Activated T-helper 2 cell treated with anti-CD3 and anti-CD28 coated beads, Interferon-gamma antibody, Interleukin-2, Interleukin-4, amounts not matched to agents 10 μg/mL and 5 μg/mL and 100 μg/mL, durations not matched to agents 14 hours and 24 hours and 36 hours (primary cell): ENCODE results near the gene KYNU. TPM values are rescaled to one million over a fixed set of nuclear protein-coding genes. Genes with fewer than 3 reads are reported as not detected.
A peak's percentile ranks its signal among the peaks of the same experiment; 100 is the strongest.
"Not testable (repeated sequence)": the region's sequence is repeated elsewhere in the genome, so short reads cannot be mapped to it uniquely, and the experiment has no call there.

Experiments used
- DNase-seq: peaks from one replicate; pipeline ENCODE4 v3.0.0; 2021; ENCODE audit warnings: low spot score
- H3K27ac Mint-ChIP-seq: one replicate; pipeline ENCODE4 v1.8.0; 2021; ENCODE audit warnings: mixed read lengths
- H3K27me3 Mint-ChIP-seq: one replicate; pipeline ENCODE4 v1.8.0; 2021; ENCODE audit warnings: low read depth, mixed read lengths
- H3K36me3 Mint-ChIP-seq: one replicate; pipeline ENCODE4 v1.8.0; 2021; ENCODE audit warnings: low read depth, mixed read lengths
- H3K4me1 Mint-ChIP-seq: one replicate; pipeline ENCODE4 v1.8.0; 2021; ENCODE audit warnings: low read depth, mixed read lengths
- H3K4me3 Mint-ChIP-seq: one replicate; pipeline ENCODE4 v1.8.0; 2021; ENCODE audit warnings: low read depth, mild to moderate bottlenecking, moderate library complexity, mixed read lengths
- H3K9me3 Mint-ChIP-seq: one replicate; pipeline ENCODE4 v1.8.0; 2021; ENCODE audit warnings: mixed read lengths
- intact Hi-C: fragments of 100-400 bp; cut with micrococcal nuclease; formaldehyde crosslinking; loops from one replicate; pipeline ENCODE4 v1.15.1; 2023
- total RNA-seq: library from RNA; stranded (reverse); gene quantifications from 2 replicates; pipeline ENCODE4 v1.2.3, GENCODE V29; 2022

The KYNU gene
- total RNA-seq, 1 donor from 2014 or later: not detected

- H3K9me3 Mint-ChIP-seq: no peaks in the 10 kb centered on the region
- no peak overlapping the region for H3K4me3 Mint-ChIP-seq
- H3K36me3 Mint-ChIP-seq: no peaks in the 10 kb centered on the region
- no peak overlapping the region for H3K27ac Mint-ChIP-seq
- H3K4me1 Mint-ChIP-seq: peaks cover 8% of the 10 kb centered on the region
- peaks cover 8% of the 10 kb centered on the region for H3K27me3 Mint-ChIP-seq
- DNase-seq: peak; percentile 27
- intact Hi-C loops: loop anchor here (1.0 to 5.0 kb wide), 6 partner anchors 48 to 248 kb away; no protein-coding TSS in a partner anchor
Observed at GRCh38 chr2:143034292-143035074, 157.0 kb downstream of the KYNU start.

- Mint-ChIP-seq H3K27ac (no peak overlapping the region), H3K4me1 (no peaks in the 10 kb centered on the region), H3K27me3 (peaks cover 24% of the 10 kb centered on the region), H3K4me3 (no peak overlapping the region), H3K9me3 (peaks cover 5% of the 10 kb centered on the region), H3K36me3 (no peaks in the 10 kb centered on the region)
- intact Hi-C loops: no loop called here
- no peak for DNase-seq
Observed at GRCh38 chr2:143051465-143051864, 174.0 kb downstream of the KYNU start.

- intact Hi-C loops, H3K27ac Mint-ChIP-seq, H3K36me3 Mint-ChIP-seq, H3K4me3 Mint-ChIP-seq, DNase-seq, H3K4me1 Mint-ChIP-seq: not testable (repeated sequence)
- peaks cover 11% of the 10 kb centered on the region for H3K9me3 Mint-ChIP-seq
- H3K27me3 Mint-ChIP-seq: peaks cover 23% of the 10 kb centered on the region
Observed at GRCh38 chr2:143053437-143053836, 176.0 kb downstream of the KYNU start.

DNA sequence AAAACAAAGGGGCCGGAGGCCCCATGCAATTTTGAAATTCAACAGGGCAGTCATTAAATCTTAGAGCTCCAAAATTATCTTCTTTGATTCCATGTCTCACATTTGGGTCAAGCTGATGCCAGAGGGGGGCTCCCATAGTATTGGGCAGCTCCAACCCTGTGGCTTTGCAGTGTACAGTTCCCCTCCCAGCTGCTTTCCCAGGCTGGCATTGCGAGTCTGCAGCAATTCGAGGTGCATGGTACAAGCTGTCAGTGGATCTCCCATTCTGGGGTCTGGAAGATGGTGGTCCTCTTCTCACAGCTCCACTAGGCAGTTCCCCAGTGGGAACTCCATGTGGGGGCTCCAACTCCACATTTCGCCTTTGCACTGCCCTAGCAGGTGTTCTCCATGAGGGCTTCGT, 179.1 kb downstream of the KYNU start:
- Mint-ChIP-seq H3K27ac (no peak overlapping the region), H3K36me3 (no peaks in the 10 kb centered on the region), H3K4me3 (no peak overlapping the region), H3K4me1 (no peaks in the 10 kb centered on the region), H3K27me3 (peaks cover 18% of the 10 kb centered on the region), H3K9me3 (peaks cover 11% of the 10 kb centered on the region)
- intact Hi-C loops: no loop called here
- no peak for DNase-seq

- no peak overlapping the region for H3K4me3 Mint-ChIP-seq
- H3K27me3 Mint-ChIP-seq: peaks cover 18% of the 10 kb centered on the region
- intact Hi-C loops: no loop called here
- DNase-seq: no peak
- no peaks in the 10 kb centered on the region for H3K36me3 Mint-ChIP-seq
- H3K27ac Mint-ChIP-seq: no peak overlapping the region
- peaks cover 11% of the 10 kb centered on the region for H3K9me3 Mint-ChIP-seq
- no peaks in the 10 kb centered on the region for H3K4me1 Mint-ChIP-seq
Observed at GRCh38 chr2:143058851-143059250, 181.4 kb downstream of the KYNU start.

DNA sequence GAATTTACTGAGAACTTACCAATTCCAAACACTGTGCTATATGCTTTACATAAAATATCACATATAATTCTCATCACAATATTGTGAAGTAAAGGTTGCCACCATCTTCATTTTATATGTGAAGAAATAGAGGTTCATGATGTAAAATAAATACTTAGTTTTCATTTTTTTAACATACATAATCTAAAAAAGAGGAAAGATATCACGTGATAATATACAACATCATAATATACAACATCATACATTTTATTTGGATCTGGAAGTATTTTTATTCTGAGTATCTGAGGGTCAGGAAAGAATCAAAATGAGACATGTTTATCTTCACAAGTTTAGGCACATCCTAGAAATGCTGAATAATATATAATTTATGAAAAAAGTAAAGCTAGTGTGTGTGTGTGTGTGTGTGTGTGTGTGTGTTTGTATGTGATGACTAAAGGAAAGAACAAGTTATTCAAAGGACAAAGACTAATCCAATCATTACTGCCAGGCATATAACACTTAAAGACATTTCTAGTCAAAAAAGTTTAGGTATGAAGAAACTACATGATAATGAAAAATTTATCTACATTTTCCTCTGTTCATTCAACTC, 186.2 kb downstream of the KYNU start:
- Mint-ChIP-seq H3K27me3 (peaks cover 34% of the 10 kb centered on the region), H3K36me3 (no peaks in the 10 kb centered on the region), H3K4me3 (no peak overlapping the region), H3K27ac (no peak overlapping the region), H3K9me3 (peaks cover 20% of the 10 kb centered on the region), H3K4me1 (no peaks in the 10 kb centered on the region)
- no peak for DNase-seq
- intact Hi-C loops: no loop called here

DNA sequence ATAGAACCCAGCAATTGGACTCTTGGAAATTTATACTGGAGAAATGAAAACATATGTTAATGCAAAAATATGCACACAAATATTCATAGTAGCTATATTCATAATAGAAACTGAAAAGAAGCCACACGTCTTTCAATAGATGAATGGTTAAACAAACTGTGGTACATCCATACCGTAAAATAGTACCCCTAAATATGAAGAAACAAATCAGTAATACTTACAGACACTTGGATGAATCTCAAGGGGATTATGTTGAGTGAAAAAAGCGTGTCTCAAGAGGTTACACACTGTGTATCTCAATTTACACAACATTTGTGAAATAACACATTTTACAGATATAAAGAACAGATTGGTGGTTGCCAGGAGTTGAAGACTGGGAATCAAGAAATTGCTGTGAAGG, 190.6 kb downstream of the KYNU start:
- Mint-ChIP-seq H3K36me3 (no peaks in the 10 kb centered on the region), H3K4me1 (no peaks in the 10 kb centered on the region), H3K9me3 (peaks cover 20% of the 10 kb centered on the region), H3K4me3 (no peak overlapping the region), H3K27me3 (peaks cover 24% of the 10 kb centered on the region), H3K27ac (no peak overlapping the region)
- intact Hi-C loops: no loop called here
- DNase-seq: no peak

GRCh38 chr2:143068509-143068908, 191.0 kb downstream of the KYNU start:
- DNase-seq: no peak
- Mint-ChIP-seq H3K27me3 (peaks cover 24% of the 10 kb centered on the region), H3K27ac (no peak overlapping the region), H3K9me3 (peaks cover 20% of the 10 kb centered on the region), H3K4me3 (no peak overlapping the region), H3K4me1 (no peaks in the 10 kb centered on the region), H3K36me3 (no peaks in the 10 kb centered on the region)
- intact Hi-C loops: no loop called here

DNA sequence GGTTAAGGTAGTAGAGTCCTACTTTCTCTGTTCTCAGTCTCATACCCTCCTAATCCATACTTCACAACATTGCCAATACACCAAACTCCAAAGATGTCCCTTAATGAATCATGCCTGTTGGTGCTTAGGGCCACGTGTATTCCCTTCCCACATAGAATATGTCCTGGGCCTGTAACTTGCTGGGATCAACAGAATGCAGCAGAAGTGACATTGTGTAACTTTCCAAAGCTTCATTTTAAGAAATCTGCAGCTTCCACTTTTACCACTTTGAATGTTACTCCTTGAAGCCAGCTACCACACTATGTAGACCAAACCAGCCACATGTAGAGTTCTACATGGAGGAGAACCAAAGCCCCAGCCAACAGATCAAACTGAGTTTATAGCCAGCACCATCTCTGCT, 193.2 kb downstream of the KYNU start:
- no peaks in the 10 kb centered on the region for H3K4me1 Mint-ChIP-seq
- DNase-seq: no peak
- H3K27ac Mint-ChIP-seq: no peak overlapping the region
- H3K9me3 Mint-ChIP-seq: peaks cover 6% of the 10 kb centered on the region
- no peak overlapping the region for H3K4me3 Mint-ChIP-seq
- no peaks in the 10 kb centered on the region for H3K36me3 Mint-ChIP-seq
- peaks cover 18% of the 10 kb centered on the region for H3K27me3 Mint-ChIP-seq
- intact Hi-C loops: no loop called here

DNA sequence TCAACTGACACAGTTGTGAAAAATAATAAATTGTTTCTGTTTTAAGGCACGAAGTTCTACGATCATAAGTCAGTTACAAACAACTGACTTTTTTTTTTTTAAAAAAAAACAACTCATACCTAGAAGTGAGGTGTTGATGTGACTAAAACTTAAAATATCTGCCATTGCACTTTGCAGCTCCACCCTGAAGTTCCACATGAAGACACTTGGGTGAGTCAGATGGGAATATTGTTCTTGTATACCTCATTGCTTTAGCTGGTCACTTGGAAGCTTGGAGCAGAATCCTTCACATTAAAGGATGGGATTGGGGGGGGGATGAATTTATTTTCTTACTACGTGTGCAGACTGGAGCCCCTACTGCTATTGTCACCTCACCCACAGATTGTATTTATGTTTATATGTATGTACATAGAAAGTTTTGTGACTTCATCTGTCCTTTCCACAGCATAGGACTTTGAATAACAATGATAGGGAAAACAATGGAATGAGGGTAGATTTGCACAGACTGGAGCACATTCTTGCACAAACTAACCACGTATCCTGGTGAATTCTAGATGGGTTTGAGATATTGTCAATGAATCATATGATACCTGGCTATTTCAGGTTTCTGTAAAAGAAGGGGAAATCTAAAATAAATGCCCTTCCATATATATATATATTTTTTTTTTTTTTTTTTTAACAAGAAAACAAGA, 193.9 kb downstream of the KYNU start:
- intact Hi-C loops: no loop called here
- Mint-ChIP-seq H3K36me3 (no peaks in the 10 kb centered on the region), H3K27me3 (peaks cover 13% of the 10 kb centered on the region), H3K4me1 (no peaks in the 10 kb centered on the region), H3K9me3 (no peaks in the 10 kb centered on the region), H3K4me3 (no peak overlapping the region), H3K27ac (no peak overlapping the region)
- DNase-seq: no peak

GRCh38 chr2:143074913-143075312, 197.4 kb downstream of the KYNU start:
- DNase-seq, H3K36me3 Mint-ChIP-seq, H3K27ac Mint-ChIP-seq, intact Hi-C loops, H3K9me3 Mint-ChIP-seq, H3K4me3 Mint-ChIP-seq, H3K4me1 Mint-ChIP-seq, H3K27me3 Mint-ChIP-seq: not testable (repeated sequence)

DNA sequence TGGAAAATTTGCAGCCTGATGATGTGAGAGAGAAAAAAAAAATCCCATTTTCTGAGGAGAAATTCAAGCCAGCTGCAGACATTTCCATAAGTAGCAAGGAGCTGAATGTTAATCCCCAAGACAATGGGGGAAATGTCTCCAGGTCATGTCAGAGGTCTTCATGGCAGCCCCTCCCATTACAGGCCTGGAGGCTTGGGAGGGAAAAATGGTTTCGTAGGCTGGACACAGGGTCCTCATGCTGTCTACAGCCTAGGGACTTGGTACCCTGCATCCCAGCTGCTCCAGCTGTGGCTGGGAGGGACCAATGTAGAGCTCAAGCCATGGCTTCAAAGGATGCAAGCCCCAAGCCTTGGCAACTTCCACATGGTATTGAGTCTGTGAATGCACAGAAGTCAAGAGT, 198.2 kb downstream of the KYNU start:
- Mint-ChIP-seq H3K4me1 (no peaks in the 10 kb centered on the region), H3K9me3 (no peaks in the 10 kb centered on the region), H3K27ac (no peak overlapping the region), H3K36me3 (no peaks in the 10 kb centered on the region), H3K4me3 (no peak overlapping the region), H3K27me3 (peaks cover 8% of the 10 kb centered on the region)
- no peak for DNase-seq
- intact Hi-C loops: no loop called here

DNA sequence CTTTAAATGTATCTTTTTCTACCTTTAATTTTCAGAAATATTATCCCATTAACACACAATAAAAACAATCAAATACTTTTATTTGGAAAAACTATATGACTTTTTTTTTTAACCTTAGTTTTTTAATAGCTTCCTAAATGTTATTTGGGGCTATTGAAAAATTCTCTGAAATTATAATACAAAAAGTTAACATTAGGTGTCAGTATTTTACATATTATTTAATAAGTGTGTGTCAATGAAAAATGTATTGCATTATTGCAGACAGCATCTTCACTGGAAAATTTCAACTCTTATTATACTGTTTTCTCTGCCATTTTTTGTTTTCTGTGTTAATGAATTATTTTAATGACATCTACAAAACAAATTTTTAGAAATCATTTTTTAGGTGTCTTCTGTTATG, 200.6 kb downstream of the KYNU start:
- Mint-ChIP-seq H3K27me3 (peaks cover 6% of the 10 kb centered on the region), H3K9me3 (no peaks in the 10 kb centered on the region), H3K4me3 (no peak overlapping the region), H3K4me1 (no peaks in the 10 kb centered on the region), H3K27ac (no peak overlapping the region), H3K36me3 (no peaks in the 10 kb centered on the region)
- DNase-seq: no peak
- intact Hi-C loops: no loop called here
